Putamen (tissue), 1 donor: ENCODE data around the gene CLMN.
"Not testable (repeated sequence)": the region's sequence is repeated elsewhere in the genome, so short reads cannot be mapped to it uniquely, and the experiment has no call there.

Experiments
- DNase-seq: peaks from one replicate; pipeline ENCODE4 v3.0.0-alpha.2; 2016; ENCODE audit warnings: low spot score

Gene CLMN

DNA sequence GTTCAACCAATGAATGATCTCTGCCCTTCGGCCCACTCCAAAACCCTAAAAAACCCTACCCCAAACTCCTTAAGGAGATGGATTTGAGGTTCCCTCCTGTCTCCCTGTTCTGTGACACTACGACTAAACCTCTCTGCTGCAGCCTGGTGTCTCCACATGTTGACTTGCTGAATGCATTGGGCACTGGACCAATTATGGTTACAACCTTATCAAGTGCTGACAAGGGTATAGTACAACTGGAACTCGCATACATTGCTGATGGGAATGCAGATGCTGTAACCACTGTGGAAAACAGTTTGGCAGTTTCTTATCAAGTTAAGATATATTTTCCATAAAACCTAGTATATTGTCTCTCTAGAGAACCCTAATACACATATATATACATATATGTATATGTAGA lies 156.0 kb downstream of the CLMN start:
- no peak for DNase-seq

DNA sequence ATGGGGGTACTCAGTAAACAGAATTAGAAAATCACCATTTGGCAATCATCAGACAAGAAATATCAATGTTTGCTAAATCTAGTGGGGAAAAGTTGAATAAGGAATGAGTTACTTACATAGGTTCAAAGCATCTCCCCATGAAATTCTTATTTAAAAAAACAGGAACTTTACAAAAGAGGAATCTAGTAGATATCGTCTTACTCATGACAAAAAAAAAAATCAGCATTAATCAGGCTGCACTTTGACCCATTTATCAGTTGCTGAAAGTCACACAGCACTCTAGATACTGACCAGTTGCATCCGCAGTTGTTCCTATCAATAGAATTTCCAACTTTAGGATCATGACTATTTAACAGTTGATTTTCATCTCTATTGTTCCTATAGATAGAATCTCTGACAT lies 156.6 kb downstream of the CLMN start:
- DNase-seq = no peak

DNA sequence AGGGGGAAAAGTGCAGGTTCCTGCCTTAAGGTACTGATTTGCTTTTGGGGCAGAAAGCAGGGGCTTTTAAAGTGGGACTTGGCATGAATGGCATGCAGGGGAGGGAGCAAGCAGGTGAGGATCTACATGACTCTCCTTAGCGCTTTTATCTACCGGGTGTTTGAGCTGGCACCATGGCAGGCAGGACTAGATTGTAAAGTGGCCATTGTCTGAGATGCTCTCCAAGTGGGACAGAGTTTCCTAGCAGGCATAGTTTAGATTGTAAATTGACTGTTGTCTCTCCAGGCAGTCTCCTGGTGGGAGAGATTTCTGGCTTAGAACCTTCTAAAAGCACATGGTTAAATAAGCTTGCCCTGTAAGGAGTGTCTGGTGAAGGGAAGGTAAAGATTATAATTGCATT lies 157.1 kb downstream of the CLMN start:
- DNase-seq = no peak

DNA sequence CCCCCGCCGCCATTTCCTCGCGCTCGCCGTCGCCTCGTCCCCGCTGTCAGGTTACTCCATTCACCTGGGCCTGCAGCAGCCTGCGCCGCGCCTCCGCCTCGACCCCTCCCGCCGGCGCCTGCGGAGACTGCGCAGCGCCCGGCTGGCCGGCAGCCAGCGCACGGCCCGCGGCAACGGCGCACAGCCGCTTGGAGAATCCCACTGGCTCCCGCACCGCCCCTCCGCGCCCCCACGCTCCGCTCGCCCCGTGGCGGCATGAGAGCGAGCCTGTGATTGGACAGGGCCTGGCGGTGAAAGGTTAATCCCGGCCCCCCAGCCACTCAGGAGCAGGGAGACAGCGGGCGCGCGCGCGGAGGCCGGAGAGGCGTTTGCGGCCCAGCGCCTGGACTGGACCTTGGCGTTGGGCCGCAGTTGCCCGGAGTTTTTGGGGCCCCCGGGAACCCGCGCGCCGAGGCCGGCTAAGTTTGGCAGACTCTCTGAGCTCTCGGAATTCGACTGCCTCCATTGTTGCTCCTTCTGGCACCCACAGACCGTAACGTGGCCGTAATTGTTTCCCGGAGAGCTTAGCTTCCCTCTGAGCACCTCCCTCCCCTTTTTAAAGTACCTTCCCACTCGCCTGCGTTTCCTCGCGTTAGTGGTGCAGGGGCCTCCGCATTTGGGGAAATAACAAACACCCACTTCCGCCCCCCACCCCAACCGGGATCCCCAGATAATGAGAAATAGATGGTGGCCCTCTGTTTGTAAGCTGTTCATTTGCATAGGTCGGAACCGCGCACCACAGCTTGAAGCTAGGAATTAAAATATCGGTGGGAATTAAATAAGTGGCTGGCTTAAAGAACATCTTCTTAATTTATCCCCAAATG lies 162.2 kb downstream of the CLMN start, which contains the start of gene DICER1:
TSS of gene DICER1 (minus strand) at position 203 of the 863 bp plus-strand sequence. CDS start 24,071 bp downstream, outside the sequence.
- DNase-seq = peak; percentile 97

DNA sequence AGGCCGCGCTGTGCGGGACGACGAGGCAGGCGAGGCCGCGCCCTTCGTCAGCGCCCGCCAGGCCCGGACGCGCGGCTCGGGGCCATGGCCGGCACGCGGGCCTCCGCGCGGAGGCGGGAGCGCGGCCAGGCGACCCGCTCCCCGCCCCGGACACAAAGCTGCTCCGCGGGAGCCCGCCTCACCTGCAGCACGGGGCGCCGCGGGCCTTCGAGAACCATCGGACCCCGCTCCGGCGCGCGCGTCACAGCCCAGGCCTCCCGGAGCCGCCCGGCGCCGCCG lies 162.7 kb downstream of the CLMN start:
- no peak for DNase-seq

DNA sequence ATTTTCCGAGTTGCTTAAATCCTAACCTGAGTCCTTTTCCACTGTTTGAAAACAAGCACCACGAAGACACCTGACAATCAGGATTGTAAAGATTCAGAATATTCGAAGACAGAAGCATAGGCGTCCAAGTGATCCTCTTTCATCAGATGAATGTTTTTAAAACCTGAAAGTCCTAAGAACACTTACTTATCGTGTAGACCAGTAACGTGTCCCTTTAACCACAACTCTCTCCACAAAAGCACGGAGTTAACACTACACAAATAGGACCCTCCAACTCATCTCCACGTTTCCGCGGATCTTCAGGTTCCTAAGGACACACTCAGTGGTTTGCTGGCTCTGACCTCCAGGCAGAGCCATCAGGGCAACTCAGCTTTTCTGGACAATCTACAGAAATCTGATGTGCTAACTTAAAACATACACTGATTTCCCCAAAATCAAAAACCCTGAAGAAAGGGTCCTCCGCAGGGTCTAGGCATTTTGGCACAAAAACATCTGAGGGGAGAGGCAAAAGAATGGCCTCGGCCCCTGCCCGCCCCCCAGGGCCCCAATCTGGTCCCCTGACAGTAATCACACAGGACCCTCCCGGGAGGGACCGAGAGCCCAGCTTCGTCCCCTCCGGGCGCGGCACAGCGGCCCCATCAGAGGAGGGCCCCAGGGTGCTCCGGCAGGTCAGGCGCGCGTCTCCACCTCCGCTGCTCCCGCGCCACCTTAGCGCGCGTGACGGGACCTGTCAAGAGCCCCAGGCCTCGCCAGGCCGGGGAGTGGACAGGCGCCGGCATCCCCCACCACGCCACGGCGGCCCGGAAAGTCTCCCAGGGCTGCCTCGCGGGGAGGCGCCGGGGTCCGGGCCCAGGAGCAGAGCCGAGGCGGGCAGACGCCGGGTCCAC lies 163.3 kb downstream of the CLMN start:
- DNase-seq = no peak

DNA sequence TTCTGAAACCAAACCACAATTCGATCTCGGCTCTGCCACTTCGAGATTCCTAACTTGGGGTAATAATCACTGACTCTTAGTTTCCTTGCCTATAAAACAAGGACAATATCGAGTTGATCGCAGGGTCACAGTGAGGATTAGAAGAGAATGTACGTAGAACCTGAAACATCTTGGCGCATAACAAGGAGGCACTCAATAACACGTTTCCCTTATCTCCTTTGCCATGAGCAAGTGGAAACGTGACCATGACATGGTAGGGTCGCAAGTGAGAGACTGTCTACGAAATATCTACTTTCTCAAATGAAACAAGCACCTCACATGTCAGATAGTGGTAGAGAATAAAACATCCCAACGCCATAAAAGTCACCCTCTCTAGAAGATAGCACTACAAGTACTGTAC lies 164.7 kb downstream of the CLMN start:
- DNase-seq = no peak

DNA sequence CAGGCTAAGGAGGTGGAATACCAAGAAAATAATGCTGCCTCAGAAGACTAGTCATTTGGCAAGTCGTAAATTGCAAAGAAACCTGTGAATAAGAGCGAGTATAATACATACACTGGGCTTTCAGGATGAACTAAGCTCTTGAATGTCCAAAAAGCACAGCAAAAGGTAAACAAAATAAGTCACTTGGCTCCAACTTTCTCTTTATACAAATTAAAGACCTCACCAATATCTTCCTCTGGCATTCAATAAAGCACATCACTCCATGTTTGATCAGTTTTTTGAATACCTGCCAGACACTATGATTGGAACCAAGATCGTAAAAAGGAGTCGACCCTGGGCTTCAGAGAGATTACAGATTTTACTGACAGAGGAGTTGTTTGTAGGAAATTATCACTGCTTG lies 165.8 kb downstream of the CLMN start:
- no peak for DNase-seq

DNA sequence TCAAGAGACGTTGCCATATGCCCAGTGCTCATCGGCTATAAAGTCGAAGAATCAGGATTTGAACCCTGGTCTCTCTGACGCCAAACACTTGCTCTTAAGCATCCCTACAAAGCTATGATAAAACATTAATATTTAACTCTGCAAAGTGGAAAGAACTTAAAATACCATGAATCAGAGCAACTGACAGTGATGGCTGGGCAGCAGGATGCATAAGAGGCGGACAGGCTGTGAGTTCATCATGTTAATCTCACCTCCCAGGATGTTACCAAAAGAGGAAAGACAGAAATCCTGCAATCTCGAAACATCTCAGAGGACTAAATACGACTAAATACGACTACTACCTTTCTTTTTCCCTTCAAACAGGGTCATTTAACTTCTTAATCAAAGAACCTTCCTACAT lies 168.1 kb downstream of the CLMN start:
- DNase-seq = no peak

DNA sequence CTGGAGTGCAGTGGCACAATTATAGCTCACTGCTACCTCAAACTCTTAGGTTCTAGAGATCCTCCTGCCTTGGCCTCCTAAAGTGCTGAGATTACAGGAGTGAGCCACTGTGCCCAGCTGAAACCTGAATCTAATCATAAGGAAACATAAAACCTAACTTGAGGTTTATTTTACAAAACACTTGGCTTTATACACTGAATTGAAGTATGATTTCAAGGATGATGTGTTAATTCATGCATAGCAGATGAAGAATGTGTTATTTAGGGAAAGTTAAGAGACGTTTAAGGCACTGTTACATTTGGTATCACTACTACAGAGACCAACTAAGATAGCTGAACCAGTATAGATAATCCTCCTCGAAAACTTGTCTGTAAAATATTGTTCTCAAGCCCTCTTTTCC lies 168.8 kb downstream of the CLMN start:
- DNase-seq = no peak

DNA sequence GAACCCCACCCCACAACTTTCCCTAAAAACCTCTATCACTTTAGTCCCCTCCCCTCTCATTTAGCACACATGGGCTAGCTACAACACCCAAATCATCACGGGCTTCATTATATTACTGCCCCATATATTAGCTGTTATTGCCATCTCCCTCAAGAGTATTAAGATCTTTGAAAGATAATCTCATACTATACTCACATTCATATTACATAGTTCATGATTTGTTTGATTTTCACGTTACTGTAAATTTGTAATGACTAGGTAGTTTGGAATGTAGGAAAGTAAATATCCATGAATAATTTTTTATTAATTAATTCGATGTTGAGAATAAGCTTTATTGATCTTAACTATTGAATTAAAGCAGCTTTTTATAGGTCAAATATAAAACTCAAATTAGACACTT lies 170.3 kb downstream of the CLMN start:
- DNase-seq = no peak

DNA sequence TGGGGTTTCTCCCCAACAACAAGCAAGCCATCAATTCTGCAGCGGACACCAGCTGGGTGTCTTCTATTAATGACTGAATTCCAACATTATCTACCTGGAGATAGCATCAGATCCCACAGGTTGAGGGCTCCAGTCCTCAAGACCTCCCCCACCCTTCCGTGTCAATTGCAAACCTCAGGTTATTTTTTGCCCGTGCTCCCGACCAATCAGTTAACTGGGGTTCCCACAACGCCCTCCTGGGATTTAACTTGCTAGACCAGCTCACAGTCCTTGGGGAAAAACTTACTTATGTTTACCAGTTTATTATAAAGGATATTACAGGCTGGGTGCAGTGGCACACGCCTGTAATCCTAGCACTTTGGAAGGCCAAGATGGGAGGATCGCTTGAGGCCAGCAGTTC lies 172.1 kb downstream of the CLMN start:
- DNase-seq = no peak

DNA sequence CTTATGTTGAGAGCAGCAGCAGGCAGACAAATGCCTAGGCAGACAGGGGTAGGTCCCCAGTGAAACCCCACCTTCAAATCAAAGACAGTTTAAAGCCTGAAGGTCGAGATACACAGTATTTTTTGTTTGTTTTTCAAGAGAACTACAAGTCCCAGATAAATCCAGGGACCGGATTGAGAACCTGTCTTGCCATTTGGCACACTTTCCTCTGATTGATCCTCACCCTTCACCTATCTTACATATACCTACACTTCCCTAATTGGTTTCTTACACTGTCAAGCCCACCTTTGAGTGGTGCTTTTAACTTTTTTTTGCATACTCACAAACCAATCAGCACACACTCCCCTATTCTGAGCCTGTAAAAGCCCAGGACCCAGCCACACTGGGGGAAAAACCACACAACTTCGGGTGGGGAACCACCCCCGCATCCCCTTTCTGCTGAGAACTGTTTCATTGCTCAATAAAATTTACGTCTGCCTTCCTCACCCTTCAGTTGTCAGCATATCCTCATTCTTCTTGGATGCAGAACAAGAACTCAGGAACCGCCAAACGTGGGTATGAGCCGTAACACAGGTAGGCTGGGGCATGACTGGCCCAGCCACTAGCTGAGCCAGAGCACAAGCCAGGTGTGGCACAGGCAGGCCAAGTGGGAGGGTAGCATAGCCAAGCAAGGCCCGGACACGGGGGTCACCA lies 173.5 kb downstream of the CLMN start:
- no peak for DNase-seq

DNA sequence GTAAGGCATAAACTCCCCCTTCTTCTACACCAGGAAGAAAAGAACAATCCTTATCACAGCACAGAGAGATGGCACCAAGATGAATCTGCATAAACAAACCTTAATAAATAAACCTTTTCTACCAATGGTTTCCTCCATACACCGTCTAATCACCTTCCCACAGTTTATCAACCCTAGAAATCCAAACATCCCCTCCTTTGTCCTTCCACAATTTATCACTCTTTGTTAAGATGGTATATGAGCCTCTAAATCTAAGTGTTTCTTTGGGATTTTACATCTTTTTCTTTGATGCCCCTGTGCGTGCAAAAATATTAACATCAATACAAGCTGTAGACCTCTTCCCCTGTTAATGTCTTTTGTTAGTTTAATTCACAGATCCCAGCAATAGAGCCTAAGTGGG lies 174.9 kb downstream of the CLMN start:
- no peak for DNase-seq

DNA sequence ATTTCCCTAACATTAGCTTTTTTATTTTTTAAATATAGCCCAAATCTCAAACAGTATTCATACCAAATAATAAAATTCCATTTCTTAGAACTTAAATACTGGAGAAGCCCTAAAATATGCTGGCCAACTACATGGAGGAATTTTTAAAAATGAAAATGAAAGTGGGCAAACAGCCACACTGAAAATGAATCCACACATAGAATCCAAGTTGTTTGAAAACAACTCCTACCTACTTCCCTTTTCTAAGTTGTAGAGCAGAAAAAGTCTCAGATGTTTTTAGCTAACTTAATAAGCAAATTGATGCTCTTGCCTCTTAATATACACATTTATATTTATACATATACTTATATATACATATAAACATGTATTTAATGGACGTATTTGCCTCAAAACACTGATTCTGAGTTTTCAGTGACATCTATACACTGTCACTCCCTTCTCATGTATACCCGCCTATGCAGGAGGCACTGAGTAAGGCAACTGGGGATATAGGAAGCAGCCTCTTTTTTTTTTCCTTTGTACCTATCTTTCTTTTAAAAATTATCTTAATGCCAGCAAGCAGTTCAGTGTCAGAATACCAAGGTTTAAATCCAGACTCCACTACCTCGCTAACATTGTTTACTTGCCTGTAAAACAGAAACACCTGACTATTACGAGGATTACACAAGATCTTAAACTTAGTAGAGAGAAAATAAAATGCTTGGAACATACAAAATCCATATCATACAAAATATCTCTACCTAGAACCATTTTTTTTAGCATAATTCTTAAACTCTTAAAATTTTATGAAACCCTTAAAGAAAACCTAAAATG lies 175.7 kb downstream of the CLMN start:
- no peak for DNase-seq

DNA sequence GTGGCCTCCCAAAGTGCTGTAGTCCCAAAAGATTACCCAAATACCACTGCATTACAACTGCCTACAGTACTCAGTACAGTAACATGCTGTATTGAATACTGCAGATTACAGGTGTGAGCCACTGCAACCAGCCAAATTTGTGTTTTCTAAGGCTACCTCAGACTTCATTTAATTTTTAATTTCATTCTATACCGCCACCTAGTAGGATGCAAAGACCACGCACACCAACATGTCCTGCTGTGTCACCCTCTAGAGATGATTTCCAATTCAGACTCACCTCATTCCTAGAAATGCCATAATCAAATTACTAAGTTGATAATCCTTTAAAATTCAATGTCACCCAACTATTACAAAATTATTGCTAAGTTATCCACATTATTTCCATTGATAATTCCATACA lies 177.5 kb downstream of the CLMN start:
- DNase-seq = no peak

DNA sequence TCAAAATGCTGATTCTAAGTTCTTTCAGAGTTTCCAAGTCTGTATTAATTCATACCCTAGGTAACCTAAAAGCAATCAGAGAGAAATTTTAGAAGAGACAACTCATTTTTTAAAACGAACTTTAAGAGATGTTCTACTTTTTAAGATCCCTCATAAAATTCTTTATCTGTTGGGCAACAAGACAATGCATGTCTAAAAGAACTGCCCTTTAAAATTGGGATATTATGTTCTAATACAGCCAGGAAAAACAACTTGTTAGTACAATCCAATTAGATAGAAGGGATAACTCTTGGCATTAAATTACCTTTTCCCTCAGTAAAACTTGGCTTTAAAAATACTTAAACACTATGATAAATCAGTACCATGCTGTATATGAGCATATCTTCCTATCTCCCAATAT lies 178.0 kb downstream of the CLMN start:
- no peak for DNase-seq

DNA sequence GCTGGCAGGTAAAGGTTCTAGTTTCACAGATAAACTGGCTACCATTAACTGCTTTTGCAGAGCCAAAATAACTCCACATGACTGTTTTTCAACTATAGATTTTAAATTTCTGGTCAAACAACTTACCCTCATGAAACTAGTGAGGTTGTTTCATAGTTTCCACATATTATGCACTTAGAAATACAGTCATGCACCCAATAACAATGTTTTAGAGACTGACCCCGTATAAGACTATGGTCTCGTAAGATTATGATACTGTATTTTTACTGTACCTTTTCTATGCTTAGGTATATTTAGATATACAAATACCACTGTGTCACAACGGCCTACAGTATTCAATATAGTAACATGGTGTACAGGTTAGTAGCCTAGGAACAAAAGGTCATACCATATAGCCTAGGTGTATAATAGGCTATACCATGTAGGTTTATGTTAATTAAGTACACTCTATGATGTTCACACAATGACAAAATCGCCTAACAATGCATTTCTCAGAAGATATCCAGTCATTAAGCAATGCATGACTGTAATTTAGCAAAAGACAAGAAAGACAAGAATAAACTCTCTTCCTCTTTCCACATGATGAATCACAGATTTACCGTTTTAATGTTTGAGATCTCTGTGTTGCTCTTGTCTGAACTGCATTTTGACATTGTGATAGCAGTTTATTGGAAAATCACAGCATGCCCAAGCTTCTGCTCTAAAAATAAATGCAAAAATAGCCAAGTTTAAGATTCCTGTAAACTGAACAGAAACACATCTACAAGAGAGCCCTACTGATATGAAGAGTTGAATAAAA lies 179.4 kb downstream of the CLMN start:
- peak; percentile 48 for DNase-seq

DNA sequence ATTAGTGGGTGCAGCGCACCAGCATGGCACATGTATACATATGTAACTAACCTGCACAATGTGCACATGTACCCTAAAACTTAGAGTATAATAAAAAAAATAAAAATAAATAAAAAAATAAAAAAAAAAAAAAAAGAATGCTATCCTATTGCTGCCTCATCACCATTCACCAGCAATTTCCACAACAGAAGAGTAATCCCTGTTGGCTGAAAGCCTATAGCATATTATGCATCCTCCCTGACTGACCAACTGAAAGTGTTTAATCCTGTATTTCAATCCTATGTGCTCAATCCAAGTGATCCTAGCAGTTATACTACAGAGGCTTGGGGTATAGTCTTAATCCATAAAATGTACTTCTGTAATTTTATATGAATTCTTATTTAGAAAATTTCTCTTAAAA lies 180.8 kb downstream of the CLMN start:
- DNase-seq = no peak

DNA sequence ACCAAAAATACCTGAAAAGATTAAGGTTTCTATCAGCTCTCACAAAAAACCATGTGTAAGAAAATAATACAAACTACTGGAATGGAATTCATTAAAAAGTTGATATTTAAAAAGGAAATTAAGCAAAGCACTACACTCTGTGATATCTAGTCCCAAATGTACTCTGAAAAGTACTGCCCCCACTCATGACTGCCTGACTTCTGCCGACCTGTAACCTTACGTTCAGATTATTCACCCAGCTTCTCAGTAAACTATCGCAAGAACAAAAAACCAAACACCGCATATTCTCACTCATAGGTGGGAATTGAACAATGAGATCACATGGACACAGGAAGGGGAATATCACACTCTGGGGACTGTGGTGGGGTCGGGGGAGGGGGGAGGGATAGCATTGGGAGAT lies 181.3 kb downstream of the CLMN start:
- not testable (repeated sequence) for DNase-seq

DNA sequence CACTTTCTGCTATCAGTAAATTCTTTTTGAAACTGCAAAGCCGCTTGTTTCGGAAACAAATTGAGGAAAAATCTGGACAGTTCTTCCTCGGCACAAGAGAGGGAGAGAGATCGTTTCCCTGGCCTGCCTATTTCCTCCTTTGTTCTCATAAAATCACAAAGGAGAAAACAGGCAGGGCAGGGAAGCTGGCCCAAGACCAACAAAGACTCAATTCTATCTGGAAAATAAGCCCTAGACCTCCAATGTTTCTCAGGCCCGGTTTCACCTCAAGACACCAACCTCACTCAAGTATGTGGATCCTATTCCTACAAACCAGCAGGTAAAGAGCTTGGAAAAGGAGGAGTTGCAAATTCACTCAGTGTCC lies 181.9 kb downstream of the CLMN start:
- no peak for DNase-seq
